GM19035 (cell line): ENCODE data around the gene GTPBP1.

Experiments
- ATAC-seq: cut with Tn5 transposase; IDR thresholded peaks from one replicate; pipeline ENCODE4 v1.9.1; 2021; ENCODE audit not compliant: unreplicated experiment

The GTPBP1 gene

DNA sequence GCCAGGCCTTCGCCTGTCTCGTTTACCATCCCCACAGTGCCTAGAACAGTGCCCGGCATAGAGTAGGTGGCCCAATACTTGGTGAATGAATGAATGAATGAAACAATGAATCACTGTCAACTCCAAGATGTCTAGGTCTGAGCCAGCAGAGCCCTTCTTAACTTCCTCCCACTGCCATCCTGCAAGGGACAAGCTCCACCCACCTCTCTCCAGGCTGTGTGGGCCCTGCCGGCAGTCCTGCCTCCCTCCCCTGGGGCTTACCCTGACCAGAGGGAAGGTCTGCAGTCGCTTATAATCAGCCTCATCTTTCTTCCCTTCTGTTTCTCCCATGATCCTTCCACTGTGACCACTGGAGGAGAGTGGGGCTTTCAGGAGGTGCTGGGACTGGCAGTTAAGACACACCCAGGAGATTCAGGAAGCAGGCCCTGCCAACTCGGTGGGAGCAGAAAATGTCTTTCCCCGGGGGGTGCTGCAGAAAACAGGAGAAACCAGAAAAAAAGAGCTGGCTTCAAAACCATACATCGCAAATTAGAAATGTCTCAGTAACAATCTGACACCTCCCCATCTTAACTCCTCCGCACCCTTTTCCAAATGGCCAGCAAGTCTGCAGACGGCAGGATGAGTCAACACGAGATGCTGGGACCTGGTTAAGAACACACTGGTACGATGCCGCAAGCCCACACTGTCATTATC lies 76.8 kb downstream of the GTPBP1 start:
- no peak for ATAC-seq
